Chondrocyte (in vitro differentiated cells): Measurements from ENCODE around the gene CEP120. TPM values are rescaled to one million over a fixed set of nuclear protein-coding genes. Genes with fewer than 3 reads are reported as not detected.
"Not testable (repeated sequence)": the region's sequence is repeated elsewhere in the genome, so short reads cannot be mapped to it uniquely, and the experiment has no call there.

ENCODE experiments used
- DNase-seq: peaks from one replicate; pipeline ENCODE4 v3.0.0; 2021; ENCODE audit warnings: mixed read lengths, low spot score
- H3K27ac Mint-ChIP-seq: one replicate; pipeline ENCODE4 v1.8.0; 2021; ENCODE audit warnings: mild to moderate bottlenecking, moderate library complexity, mixed read lengths; ENCODE audit not compliant: unreplicated experiment
- H3K27me3 Mint-ChIP-seq: 2 replicates; pipeline ENCODE4 v1.8.0; 2021; ENCODE audit warnings: low read depth, mixed read lengths
- H3K36me3 Mint-ChIP-seq: 2 replicates; pipeline ENCODE4 v1.8.0; 2021; ENCODE audit warnings: low read depth, mixed read lengths
- H3K4me1 Mint-ChIP-seq: 2 replicates; pipeline ENCODE4 v1.8.0; 2021; ENCODE audit warnings: low read depth, mild to moderate bottlenecking, mixed read lengths
- H3K4me3 Mint-ChIP-seq: one replicate; pipeline ENCODE4 v1.8.0; 2021; ENCODE audit warnings: mild to moderate bottlenecking, moderate library complexity, mixed read lengths; ENCODE audit not compliant: unreplicated experiment
- H3K9me3 Mint-ChIP-seq: 2 replicates; pipeline ENCODE4 v1.8.0; 2021; ENCODE audit warnings: low read depth, mixed read lengths
- CTCF ChIP-seq: fragments of 200-600 bp; sonication (generic); IDR thresholded peaks from 2 replicates; pipeline ENCODE4 v1.5.0; 2021; ENCODE audit warnings: antibody characterized with exemption, mild to moderate bottlenecking, moderate library complexity
- total RNA-seq: library from RNA; stranded (reverse); gene quantifications from 3 replicates; pipeline ENCODE4 v1.2.1, GENCODE V29; 2021

The CEP120 gene
- total RNA-seq, 1 donor from 2014 or later: 21.1 TPM

GRCh38 chr5:123340928-123341327 is 82.3 kb downstream of the CEP120 start:
- no peaks in the 10 kb centered on the region for H3K36me3 Mint-ChIP-seq
- no peaks in the 10 kb centered on the region for H3K4me1 Mint-ChIP-seq
- DNase-seq: no peak
- H3K4me3 Mint-ChIP-seq: no peak overlapping the region
- H3K27ac Mint-ChIP-seq: no peak overlapping the region
- no peaks in the 10 kb centered on the region for H3K9me3 Mint-ChIP-seq
- peaks cover 1% of the 10 kb centered on the region for H3K27me3 Mint-ChIP-seq
- no peak for TF ChIP-seq CTCF

GRCh38 chr5:123308377-123308776 is 114.8 kb downstream of the CEP120 start:
- H3K4me1 Mint-ChIP-seq, H3K9me3 Mint-ChIP-seq, H3K27ac Mint-ChIP-seq, H3K36me3 Mint-ChIP-seq, DNase-seq, H3K27me3 Mint-ChIP-seq, H3K4me3 Mint-ChIP-seq: not testable (repeated sequence)

- Mint-ChIP-seq H3K4me1 (peaks cover 10% of the 10 kb centered on the region), H3K9me3 (peaks cover 2% of the 10 kb centered on the region), H3K27ac (no peak overlapping the region), H3K27me3 (peaks cover 7% of the 10 kb centered on the region), H3K4me3 (no peak overlapping the region), H3K36me3 (peaks cover 2% of the 10 kb centered on the region)
- TF ChIP-seq CTCF: no peak
- no peak for DNase-seq
Measured at GRCh38 chr5:123305751-123306150, 117.5 kb downstream of the CEP120 start.

GRCh38 chr5:123304777-123305316 is 118.4 kb downstream of the CEP120 start:
- H3K4me1 Mint-ChIP-seq: peaks cover 10% of the 10 kb centered on the region
- no peak overlapping the region for H3K4me3 Mint-ChIP-seq
- H3K27me3 Mint-ChIP-seq: peaks cover 7% of the 10 kb centered on the region
- H3K9me3 Mint-ChIP-seq: peaks cover 7% of the 10 kb centered on the region
- H3K27ac Mint-ChIP-seq: no peak overlapping the region
- DNase-seq: no peak
- peaks cover 4% of the 10 kb centered on the region for H3K36me3 Mint-ChIP-seq
- no peak for TF ChIP-seq CTCF

- DNase-seq: no peak
- Mint-ChIP-seq H3K4me1 (peaks cover 10% of the 10 kb centered on the region), H3K4me3 (no peak overlapping the region), H3K9me3 (peaks cover 18% of the 10 kb centered on the region), H3K27ac (no peak overlapping the region), H3K27me3 (peaks cover 7% of the 10 kb centered on the region), H3K36me3 (peaks cover 6% of the 10 kb centered on the region)
- TF ChIP-seq CTCF: no peak
Measured at GRCh38 chr5:123303802-123304201, 119.4 kb downstream of the CEP120 start.

- no peak for DNase-seq
- Mint-ChIP-seq H3K4me1 (peaks cover 10% of the 10 kb centered on the region), H3K27ac (no peak overlapping the region), H3K9me3 (peaks cover 20% of the 10 kb centered on the region), H3K27me3 (peaks cover 13% of the 10 kb centered on the region), H3K4me3 (no peak overlapping the region), H3K36me3 (peaks cover 5% of the 10 kb centered on the region)
- TF ChIP-seq CTCF: no peak
Measured at GRCh38 chr5:123300266-123300665, 122.9 kb downstream of the CEP120 start.
